ENCODE results near the gene REN.

The REN gene

DNA sequence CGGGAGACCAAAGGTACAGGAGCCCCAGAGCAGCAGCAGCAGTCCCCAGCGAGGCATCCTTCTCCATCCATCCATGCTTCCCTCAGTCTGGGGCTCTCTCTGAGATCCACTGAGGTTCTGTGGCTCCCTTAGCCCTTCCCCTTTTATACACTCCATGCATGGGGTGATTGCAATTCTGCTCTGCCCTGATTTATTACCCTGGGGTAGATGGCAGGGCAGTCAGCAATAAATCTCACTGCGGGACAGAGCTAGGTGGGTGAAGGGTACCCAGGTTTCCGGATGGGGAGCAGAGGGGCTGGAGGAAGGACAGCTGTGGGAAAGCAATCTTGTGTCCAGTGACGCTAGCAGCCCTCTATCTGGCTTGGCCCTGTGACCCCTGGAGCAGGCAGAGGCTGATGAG, at the start of gene REN:
REN (minus strand) TSS at position 119 of the 400 bp plus-strand sequence; CDS start at position 75, 44 bp downstream.
- in situ Hi-C loops (cut with HindIII; ENCODE audit: low sequenced_read_pairs), result no loop called here

GRCh38 chr1:204213668-204214662, 47.8 kb upstream of the REN start, which contains the start of gene GOLT1A:
Gene GOLT1A, minus strand, starts transcription at chr1:204213988. Its CDS starts 82 bp downstream, at chr1:204213906.
- in situ Hi-C loops (cut with HindIII; ENCODE audit: low sequenced_read_pairs), result no loop called here

DNA sequence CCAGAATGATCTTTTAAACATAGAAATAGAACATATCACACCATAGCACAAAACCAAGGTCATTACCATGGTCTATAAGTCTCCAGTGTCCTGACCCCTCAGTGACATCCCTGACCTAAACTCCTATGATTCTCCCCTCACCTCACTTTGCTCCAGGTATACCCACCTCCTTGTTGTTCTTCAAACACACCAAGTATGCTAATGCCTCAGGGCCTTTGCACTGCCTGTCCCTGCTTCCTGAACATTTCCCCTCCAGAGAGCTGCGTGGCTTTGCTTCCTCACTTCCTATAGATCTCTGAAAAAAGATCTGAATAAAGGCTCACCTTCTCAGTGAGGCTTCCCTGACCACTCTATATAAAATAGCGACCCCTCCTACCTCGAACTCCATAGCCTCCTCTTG, 46.6 kb upstream of the REN start:
- in situ Hi-C loops (cut with HindIII; ENCODE audit: low sequenced_read_pairs), result no loop called here

DNA sequence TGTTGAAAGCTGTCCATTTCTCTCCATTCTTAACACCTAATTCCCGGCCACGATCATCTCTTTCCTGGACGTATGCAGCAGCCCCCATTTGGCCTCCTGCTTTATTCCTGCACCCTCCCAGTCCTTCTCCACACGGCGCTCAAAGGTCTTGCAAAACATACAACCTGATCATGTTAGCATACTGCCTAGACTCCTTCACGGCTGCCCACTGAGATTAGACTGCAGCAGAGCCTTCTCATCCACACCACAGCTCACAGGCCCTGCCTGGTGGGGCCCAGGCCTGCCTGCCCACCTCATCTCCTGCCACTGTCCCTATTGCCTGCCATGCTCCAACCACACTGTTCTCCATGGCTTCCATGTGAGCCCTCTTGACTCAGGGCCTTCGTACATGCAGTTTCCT, 44.9 kb upstream of the REN start:
- in situ Hi-C loops (cut with HindIII; ENCODE audit: low sequenced_read_pairs), result no loop called here

DNA sequence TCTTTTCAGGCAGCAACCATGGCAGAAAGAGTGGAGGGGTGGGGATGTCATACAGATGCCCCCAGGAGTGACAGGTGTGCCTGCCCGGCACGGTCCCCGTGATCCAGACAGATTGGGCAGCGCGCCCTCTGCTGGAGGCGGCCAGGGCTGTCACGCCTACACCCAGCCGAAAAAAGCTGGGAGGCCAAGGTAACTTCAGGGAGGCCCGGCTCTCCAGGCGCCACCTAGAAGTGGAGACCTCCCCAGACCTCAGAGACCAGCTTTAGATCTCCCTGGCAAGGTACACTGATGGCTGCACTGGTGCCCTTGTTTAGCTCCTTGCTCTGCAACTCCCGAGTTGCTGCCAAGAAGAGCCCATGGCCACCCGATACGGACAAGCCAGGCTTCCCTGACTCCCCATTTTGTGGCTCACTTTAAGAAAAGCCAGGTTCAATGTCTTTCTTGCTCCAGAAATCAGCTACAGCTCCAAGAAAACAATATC, 41.0 kb upstream of the REN start:
- in situ Hi-C loops (cut with HindIII; ENCODE audit: low sequenced_read_pairs), result no loop called here

- in situ Hi-C loops (cut with HindIII; ENCODE audit: low sequenced_read_pairs), result no loop called here
Observed at GRCh38 chr1:204206121-204206520, 40.0 kb upstream of the REN start.

GRCh38 chr1:204205486-204205885, 39.3 kb upstream of the REN start:
- in situ Hi-C loops (cut with HindIII; ENCODE audit: low sequenced_read_pairs), result no loop called here

GRCh38 chr1:204204944-204205343, 38.8 kb upstream of the REN start:
- in situ Hi-C loops (cut with HindIII; ENCODE audit: low sequenced_read_pairs), result no loop called here

- in situ Hi-C loops (cut with HindIII; ENCODE audit: low sequenced_read_pairs), result no loop called here
Observed at GRCh38 chr1:204203206-204203767, 37.1 kb upstream of the REN start.

DNA sequence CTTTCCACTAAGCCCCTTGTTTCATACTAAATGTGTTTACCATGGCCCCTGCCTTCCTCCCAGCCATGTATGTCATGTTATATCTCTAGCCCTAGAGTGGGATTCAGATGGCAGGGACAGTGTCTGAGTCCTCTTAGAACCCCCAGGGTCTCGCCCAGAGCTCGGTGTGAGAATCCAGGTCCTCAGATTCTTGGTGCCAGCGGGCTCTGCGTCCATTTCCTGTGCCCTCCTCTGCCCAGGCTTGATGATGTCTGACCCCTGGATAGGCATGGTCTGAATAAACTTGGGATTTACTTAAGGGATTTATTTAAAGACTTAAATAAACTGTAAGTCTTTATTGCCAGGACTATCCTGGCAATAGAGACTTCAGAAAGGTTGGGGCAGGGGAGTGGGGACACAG, 36.3 kb upstream of the REN start:
- in situ Hi-C loops (cut with HindIII; ENCODE audit: low sequenced_read_pairs), result no loop called here

DNA sequence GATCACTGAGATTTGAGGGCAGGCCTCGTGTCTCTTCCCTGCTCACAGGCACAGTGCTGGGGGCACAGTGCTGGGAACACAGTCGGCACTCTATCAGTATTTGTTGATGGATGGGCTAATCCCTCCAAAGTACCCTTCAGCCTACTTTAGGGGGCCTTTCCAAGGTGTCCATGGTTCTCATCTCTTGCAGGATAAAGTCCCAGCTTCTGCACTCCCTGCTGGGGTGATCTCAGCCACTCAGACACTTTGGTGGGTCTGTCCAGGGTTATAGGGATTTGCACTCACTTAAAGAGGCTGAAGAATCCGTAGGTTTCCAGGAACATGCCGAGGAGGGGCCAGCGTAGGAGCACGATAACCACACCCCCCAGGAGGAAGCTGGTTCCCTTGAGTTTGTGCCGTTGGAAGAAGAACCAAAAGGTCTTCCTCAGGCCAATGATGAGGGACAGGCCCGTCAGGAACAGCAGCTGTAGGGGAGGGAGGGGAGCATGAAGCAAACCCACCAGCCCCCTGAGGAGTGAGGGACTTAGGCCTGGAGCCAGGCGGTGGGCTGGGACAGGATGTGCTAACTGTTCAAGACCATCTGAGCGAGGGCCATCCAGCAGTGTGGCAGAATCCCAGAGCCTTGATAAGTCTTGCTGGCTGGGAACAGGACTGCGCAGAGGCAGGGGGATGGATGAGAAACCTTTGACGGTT, 35.4 kb upstream of the REN start:
- in situ Hi-C loops (cut with HindIII; ENCODE audit: low sequenced_read_pairs), result no loop called here

GRCh38 chr1:204199579-204199978, 33.4 kb upstream of the REN start:
- in situ Hi-C loops (cut with HindIII; ENCODE audit: low sequenced_read_pairs), result no loop called here

DNA sequence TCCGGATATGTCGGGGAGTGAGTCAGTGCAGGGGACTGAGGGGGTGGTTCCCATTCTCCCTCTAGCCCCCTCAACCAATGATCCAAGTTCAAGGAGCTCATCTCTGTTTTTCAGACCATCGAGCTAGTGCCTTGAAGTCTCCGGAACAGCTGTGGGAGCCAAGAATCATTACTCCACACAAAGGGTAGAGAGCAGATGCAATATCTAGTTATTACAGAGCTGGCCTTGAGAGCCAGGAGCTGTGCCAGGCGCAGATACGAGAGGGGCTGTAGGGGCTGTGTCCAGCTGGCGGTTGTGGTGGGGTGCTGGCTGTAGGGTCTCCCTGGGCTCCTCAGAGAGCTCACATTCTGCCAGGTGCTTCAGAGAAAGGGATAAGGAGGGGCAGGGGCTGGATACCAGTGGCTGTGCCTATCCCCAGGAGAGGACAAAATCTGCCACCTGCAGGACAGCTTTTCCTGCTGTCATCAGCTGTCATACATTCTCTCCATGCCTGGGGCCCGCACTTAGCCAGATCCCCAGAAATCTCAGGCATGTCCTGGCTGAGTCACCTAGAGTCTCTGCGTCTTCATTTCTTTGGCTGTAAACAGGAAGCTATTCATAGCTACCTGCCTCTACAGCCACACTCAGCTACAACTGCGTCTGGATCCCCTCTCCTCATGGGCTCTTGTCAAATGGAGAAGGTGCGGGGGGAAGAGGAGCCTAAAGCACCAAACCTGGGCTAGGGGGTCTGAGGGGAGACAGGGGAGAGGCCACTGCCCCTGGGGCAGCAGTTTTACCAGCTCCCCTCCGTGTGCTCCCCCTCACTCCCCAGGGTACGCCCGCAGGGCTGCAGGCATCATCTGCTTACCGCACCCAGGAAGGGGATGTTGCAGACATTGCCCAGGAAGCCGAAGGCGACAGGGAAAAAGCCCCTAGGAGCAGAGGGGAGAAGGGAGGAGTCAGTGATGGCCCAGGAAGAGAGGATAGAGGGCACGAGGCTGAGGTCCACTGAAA, 32.5 kb upstream of the REN start:
- in situ Hi-C loops (cut with HindIII; ENCODE audit: low sequenced_read_pairs), result no loop called here

- in situ Hi-C loops (cut with HindIII; ENCODE audit: low sequenced_read_pairs), result no loop called here
Observed at GRCh38 chr1:204197068-204197467, 30.9 kb upstream of the REN start.

GRCh38 chr1:204196068-204196795, 30.1 kb upstream of the REN start, which contains the start of gene KISS1:
Gene KISS1, minus strand, starts transcription at chr1:204196491. Its CDS starts 3,615 bp downstream, at chr1:204192876.
- in situ Hi-C loops (cut with HindIII; ENCODE audit: low sequenced_read_pairs), result no loop called here

DNA sequence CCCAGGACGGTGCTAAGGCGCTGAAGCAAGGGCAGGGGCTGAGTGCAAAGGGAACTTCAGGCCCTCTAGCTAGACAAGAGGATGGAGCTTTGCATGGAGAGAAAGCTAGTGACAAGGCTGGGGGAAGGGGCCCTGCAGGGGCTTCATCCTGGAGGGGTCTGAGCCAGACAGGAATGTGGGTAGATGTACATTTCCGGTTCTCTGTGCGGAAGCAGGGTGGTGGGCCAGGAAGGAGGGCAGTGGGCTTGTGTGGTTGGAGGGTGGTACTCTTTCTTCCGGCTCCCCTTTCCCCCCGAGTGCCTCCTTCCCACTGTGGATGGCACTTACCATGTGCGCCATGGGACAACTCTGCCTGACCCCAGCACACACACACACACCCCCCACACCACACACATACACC, 28.6 kb upstream of the REN start:
- in situ Hi-C loops (cut with HindIII; ENCODE audit: low sequenced_read_pairs), result no loop called here

- in situ Hi-C loops (cut with HindIII; ENCODE audit: low sequenced_read_pairs), result no loop called here
Observed at GRCh38 chr1:204194080-204194479, 27.9 kb upstream of the REN start.

- in situ Hi-C loops (cut with HindIII; ENCODE audit: low sequenced_read_pairs), result no loop called here
Observed at GRCh38 chr1:204192589-204193352, 26.6 kb upstream of the REN start.

- in situ Hi-C loops (cut with HindIII; ENCODE audit: low sequenced_read_pairs), result no loop called here
Observed at GRCh38 chr1:204192046-204192445, 25.9 kb upstream of the REN start.
